Endometrium (tissue), 2 donors: ENCODE measurements around the gene OR10A2.
"Not testable (repeated sequence)": the region's sequence is repeated elsewhere in the genome, so short reads cannot be mapped to it uniquely, and the experiment has no call there.

Experiments used
- FAIRE-seq: peaks from 2 replicates; lab custom pipeline; 2012; peaks lifted over from hg19 to GRCh38; lab: Jason Lieb, UNC
- donor health status: control.
- donor health status: control.

OR10A2 gene

GRCh38 chr11:6887711-6888110, 24.9 kb downstream of the OR10A2 start:
- not testable (repeated sequence) for FAIRE-seq

GRCh38 chr11:6888830-6889229, 26.0 kb downstream of the OR10A2 start:
- FAIRE-seq = no peak

- no peak for FAIRE-seq
Observed at GRCh38 chr11:6889835-6890234, 27.0 kb downstream of the OR10A2 start.

GRCh38 chr11:6892400-6892799, 29.5 kb downstream of the OR10A2 start, which contains the start of gene OR2D2:
TSS of gene OR2D2 (minus strand) at chr11:6892500. CDS start at chr11:6892500, 0 bp downstream.
- no peak for FAIRE-seq

- no peak for FAIRE-seq
Observed at GRCh38 chr11:6894097-6894496, 31.2 kb downstream of the OR10A2 start.

- FAIRE-seq = no peak
Observed at GRCh38 chr11:6895010-6895409, 32.2 kb downstream of the OR10A2 start.

GRCh38 chr11:6898911-6899310, 36.1 kb downstream of the OR10A2 start:
- no peak for FAIRE-seq

GRCh38 chr11:6900327-6900999, 37.6 kb downstream of the OR10A2 start:
- FAIRE-seq = no peak

GRCh38 chr11:6904804-6905203, 41.9 kb downstream of the OR10A2 start:
- not testable (repeated sequence) for FAIRE-seq

- no peak for FAIRE-seq
Observed at GRCh38 chr11:6911378-6911777, 48.5 kb downstream of the OR10A2 start.

GRCh38 chr11:6911948-6912347, 49.1 kb downstream of the OR10A2 start:
- no peak for FAIRE-seq

- FAIRE-seq = no peak
Observed at GRCh38 chr11:6919698-6920097, 56.8 kb downstream of the OR10A2 start.

- FAIRE-seq = no peak
Observed at GRCh38 chr11:6920702-6921101, 57.8 kb downstream of the OR10A2 start, which contains the start of gene OR2D3. TSS of gene OR2D3 (plus strand) at chr11:6921002. CDS start at chr11:6921002, 0 bp downstream.
